NCI-H345 treated with DMSO at 0.1 percent for 48 hours (cell line): ENCODE data around the gene TEX28.
"Not testable (repeated sequence)": the region's sequence is repeated elsewhere in the genome, so short reads cannot be mapped to it uniquely, and the experiment has no call there.

Source experiments
- DNase-seq: peaks from one replicate; lab custom pipeline; 2025; ENCODE audit not compliant: unreplicated experiment; lab: John Stamatoyannopoulos, UW

Gene TEX28, protein sequence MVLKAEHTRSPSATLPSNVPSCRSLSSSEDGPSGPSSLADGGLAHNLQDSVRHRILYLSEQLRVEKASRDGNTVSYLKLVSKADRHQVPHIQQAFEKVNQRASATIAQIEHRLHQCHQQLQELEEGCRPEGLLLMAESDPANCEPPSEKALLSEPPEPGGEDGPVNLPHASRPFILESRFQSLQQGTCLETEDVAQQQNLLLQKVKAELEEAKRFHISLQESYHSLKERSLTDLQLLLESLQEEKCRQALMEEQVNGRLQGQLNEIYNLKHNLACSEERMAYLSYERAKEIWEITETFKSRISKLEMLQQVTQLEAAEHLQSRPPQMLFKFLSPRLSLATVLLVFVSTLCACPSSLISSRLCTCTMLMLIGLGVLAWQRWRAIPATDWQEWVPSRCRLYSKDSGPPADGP

DNA sequence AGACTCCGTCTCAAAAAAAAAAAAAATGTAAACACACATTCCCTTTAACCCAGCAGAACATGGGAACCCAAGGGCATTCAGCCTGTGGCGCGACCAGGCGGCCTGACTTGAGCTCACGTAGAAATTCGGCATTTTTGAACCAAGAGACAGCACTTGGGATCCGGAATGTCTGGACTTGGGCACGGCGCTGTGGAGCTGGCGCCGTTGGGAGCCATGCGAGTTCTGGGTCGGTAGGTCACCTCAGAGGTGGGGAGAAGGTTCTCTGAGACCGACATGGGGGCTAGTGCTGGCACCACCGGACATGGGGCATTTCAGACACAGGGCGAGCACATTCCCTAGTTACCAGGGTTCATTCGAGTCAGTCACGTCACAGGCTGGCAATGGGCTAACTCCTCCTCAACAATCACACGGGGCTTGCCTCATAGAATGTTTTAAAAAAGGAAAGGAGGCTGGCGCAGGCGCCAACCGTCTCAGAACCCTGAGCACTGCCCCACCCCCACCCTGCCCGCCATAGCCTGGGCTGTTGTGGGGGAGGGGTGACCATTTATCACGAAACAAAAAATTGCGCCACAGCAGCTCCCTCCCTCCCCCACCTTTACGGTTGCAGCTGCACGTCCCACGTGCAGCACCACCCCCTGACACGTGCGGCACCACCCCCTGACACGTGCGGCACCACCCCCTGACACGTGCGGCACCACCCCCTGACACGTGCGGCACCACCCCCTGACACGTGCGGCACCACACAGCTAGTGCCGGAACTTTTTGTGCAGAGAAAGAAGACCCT, at the start of gene TEX28:
TSS of gene TEX28 (minus strand) at position 334 of the 784 bp plus-strand sequence. CDS start 3,007 bp downstream, outside the sequence.
- no peak for DNase-seq

DNA sequence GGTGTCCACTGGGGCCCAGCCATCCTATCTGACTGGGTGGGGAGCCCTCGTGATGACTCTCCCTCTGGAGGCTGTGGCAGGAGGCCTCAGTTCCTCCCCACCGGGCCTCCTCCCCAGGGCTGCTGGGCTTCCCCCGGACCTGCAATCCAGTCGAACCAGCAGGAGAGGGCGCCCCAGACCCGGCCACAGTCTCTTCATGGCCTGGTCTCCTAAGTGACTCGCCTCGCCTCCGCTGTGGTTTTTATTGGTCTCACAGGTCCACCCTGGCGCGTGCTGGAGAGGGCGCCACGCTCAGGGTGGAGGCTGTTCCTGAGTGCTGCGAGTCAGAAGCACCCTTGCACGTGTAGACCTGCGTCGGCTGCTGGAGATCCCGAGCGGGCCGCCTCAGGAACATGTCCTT, 48.7 kb upstream of the TEX28 start:
- DNase-seq, result not testable (repeated sequence)

DNA sequence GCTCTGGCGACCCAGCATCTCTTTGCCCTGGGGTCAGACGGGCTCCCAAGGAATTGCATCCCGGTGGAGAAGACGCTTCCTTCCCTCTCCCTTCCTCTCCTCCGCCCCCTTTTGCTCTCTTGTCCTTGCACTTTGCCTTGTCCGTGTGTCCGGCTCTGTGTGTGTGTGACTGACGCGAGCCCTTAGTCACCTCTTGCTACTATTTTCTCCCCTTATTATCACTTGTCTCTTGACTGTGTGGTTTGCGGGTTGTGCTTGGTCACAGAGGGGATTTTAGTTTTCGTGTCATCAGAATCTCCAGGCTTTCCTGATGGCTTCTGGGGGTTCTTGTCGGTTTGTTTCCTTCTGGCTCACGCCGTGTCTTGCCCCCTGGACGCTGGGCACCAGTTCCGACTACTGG, 48.1 kb upstream of the TEX28 start:
- not testable (repeated sequence) for DNase-seq

DNA sequence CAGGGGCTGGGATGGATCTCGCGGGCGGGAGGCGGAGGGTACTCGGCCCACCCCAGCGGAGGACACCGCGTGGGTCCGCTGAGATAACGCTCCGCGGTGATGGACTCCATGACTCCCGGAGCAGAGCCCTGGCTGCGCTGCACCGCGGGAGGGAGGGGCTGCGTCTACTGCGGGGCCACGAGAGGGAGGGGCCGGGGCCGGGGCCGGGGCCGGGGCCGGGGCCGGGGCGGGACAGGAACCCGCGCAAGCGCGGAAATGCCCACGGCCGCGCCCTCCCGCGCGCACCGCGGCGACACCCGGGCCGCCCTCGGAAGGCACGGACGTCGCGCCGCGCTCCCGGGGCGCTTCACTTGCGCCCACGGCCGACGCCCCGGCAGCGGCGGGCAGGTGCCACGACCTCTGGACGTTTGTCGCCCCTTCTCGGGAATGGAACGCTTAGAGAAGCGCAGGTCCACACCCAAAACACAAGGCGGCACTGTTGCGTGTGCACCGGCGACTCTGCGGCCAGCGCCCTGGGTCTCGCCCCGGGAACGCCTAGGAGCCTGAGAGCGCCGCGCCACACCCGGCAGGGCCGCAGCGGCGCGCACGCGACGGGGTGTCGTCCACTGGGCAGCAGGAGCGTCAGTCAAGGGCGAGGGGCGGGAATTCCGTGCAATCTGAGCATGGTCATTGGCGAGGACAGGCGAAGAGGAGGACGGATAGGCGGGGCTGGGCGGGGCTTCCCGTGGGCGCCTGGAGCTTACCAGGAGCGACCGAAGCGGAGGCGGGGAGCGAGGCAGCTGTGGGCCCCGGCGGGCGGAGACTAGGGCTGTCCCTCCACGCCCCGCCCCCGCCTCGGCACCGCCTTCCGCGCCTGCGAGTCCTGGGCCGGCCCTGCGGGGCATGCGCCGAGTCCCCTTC, 46.7 kb upstream of the TEX28 start:
- not testable (repeated sequence) for DNase-seq

DNA sequence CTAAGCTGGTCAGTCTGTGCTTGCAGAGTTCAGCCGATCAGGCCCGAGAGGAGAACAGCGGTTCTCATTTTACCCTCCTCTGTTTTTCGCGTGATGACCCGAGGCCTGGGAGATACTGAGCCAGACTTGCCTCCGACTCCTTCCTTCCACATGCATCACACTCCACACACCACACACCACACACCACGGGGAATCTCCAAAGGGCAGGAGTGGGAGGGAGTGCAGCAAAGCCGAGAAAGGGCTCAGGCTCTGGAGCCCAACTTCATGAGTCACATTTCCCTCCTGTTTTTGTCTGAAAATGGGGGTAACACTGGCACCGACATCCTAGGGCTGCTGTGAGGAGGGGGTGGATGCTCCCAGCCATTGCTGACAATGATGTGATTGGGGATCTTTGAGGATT, 39.6 kb upstream of the TEX28 start:
- DNase-seq, result no peak

DNA sequence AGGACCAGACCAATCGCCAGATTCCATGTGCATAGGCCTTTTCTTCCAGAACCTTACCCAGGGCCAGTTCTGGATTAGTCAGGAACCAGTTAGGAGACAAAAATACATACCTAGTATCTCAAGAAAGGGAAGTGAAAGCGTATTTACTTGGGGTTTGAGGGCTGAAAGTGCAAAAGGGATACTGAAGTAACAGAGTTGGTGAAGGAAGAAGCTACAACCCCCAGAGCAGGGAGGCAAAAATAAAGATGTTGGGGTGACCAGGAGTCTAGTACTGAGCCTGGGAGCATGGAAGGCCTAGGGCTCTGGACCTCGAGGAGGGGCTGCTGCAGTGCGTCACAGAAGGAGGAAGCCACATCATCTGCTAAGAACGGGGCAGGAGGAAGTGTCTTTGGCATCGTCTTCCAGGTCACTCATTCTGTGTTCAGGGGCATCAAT, 38.9 kb upstream of the TEX28 start:
- no peak for DNase-seq

DNA sequence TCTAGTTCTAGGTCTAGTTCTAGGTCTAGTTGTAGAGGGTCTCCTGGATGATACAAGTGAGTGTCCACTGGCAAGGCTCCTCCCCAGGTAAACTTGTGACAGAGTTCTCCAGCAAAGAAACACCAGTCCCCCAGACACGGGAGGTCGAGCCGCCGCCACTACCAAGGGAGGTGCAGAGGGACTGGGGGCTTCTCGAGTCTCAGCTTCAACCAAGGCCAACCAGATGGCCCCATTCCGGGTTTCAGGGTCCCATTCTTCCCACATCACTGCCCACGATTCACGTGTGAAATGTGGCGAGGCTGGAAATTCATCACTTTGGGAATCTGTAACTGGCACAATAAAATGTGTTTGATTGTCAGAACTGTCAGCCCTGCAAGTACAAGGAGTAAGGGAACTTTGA, 38.2 kb upstream of the TEX28 start:
- no peak for DNase-seq

DNA sequence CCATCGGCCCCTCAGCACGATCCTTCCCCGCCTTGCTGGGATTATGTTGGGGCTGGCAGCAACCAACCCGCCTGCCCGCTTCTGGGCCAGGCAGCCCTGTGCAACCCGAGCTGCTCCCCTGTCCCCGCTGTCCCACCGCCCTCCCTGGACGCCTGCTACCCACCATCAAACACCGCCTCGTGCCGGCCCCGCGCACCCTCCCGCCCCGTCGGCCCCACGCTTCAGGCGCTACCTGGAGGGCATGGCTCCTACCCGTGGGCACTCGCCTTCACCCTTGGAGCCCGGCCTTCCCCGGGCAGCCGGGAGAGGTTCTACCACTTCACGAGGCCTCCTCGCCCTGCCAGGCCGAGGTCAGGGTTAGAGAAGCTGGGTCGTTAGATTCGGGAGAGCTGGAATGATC, 37.6 kb upstream of the TEX28 start:
- no peak for DNase-seq

DNA sequence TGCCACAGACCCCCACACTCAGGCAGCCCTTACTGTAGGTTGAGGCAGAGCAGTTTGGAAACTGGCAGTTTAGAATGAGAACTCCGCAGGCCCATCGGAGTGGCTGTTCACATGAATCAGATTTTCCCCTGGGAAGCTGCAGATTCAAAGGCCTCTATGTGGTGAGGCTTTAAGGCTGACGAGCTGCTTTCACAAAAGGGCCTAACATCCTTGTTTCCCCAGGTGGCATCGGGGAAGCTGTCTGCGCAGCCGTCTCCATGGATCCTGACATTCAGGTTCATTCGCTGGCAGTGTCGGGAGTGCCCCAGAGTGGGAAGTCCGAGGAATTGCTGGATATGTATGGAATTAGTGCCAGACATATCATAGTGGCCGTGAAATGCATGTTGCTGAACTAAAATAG, 34.4 kb upstream of the TEX28 start:
- DNase-seq, result peak; percentile 33

DNA sequence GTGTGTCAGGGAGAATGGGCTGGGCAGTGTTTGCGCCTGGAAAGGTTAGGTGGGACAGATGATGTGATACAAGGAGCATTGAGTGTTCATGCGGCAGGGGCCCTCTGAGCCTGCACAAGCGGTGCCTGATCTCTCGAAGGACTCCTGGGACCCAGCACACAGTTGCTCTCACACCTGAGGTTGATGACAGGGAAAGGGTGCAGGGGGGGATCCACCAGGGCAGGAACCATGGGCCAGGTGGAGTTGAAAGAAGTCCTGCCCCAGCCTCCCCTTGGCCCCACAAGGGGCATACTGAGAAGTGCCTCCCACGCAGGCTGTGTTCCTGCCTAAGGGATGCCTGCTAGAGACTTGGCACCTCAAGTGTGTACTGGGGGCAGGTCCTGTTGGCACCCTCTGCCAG, 33.7 kb upstream of the TEX28 start:
- DNase-seq, result no peak

DNA sequence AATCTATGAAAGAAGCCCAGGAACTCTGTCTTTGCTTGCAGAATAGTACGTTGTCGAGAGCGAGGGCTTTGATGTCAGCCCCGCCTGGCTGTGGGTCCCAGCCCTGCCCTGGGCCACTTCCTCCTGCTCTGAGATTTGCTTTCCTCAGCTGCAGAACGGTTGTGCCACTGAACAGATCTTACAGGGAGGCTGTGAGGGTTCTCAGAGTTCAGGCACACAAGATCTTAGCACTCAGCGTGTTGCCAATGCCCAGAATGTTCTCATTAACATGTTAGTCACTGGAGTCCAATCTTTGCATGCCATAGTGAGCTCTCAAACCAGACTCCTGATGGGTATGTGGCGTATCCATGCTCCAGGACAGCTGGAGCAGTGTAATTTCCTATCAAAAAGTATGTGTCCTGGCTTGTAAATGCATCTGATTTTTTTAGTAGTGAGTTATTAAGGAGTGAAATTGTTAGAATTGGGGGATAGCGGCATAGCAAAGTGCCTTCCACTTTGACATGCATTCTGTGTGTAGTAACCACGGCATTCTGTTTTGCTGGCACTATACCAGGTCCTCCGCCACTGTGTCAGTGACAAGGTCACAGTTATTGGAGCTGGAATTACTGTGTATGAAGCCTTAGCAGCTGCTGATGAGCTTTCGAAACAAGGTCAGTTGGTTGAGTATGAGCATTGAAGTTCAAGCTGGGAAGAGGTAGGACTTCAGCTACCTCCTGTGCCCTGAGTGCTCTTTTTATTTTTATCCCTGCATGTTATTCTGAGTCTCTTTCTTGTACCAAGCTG, 32.3 kb upstream of the TEX28 start:
- no peak for DNase-seq

DNA sequence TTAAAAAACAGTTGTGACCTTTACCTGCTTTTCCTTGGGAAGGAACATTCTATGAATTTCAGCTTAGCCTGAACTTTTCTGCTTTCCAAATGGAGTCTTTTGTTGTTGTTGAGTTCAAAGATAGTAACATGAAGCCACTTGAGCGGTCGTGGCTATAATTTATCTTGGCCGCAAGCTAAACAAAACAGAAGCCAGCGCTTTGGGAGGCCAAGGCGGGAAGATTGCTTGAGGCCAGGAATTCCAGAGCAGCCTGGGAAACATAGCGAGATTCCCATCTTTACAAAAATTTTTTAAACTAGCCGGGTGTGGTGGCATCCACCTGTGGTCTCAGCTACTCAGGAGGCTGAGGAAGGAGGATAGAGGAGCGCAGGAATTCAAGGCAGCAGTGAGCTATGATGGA, 30.6 kb upstream of the TEX28 start:
- DNase-seq, result no peak

DNA sequence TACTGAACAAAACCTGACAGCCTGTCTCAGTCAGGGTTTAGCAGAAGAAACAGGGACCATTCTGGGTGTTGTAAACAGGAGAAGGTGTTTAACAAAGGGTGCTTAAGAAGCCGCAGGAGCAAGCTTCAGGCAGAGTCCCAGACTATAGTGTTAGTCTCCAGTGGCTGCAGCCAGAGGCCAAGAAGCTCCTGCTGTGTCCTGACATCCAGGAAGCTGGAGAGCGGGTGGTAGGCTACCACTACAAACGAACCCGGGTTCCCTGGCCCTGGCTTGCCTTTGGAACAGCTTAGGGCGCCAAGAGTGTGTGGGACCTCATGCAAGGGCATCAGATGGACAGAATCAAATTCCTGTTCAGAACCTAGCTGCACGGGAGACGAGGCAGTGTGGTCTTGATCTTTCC, 28.6 kb upstream of the TEX28 start:
- no peak for DNase-seq

DNA sequence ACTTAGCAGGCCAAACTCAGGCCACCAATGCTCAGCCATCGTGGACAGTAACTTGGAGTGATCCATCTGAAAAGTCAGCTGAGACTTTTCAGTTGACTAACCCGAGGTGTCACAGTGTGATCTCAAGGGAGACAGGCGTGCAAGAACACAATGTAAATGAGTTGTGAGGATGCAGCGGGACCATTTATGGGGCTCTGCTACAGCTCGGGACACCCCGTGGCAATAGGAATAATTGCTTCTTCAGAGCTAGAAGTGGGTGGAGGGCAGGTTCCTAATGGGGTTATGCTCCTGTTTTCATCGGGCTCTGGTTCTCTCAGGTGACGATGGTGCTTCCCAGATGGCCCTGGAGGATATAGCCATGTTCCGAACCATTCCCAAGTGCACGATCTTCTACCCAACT, 28.0 kb upstream of the TEX28 start:
- no peak for DNase-seq

DNA sequence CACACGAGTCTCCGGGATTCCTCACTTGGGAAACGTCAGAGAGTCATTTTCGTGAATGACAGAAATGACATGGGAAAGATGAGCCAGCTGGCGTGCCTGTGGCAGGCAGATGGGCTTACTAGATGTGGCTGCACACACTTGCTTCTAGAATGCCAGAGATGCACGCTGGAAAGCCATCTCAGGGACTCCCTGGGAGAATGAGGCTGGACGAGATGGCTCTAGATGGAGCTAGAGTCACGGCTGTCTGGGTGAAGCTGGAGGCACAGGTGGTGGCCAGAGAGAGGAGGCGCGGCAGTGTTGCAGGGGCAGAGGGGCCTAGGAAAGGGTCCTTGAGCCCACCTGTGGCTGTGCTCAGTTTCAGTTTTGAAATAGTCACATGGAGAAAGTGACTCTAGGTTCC, 26.7 kb upstream of the TEX28 start:
- no peak for DNase-seq

DNA sequence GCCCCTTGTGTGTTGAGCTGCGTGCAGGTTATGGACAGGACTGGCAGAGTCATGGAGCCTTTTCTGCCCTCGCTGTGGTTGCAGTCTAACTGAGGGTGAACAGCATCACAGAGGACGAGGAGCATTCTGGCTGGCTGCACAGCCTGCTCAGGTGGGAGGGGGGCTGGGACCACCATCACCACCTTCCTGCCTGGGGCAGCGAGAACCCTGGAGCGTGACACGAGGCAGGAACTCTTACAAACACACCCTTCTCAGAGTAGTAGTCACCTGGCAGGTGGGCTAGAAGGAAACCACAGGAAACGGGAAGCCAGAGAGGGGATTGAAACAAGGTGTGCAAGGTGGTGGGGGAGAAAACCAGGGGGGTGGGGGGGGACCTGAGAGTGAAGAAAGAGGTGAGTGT, 26.2 kb upstream of the TEX28 start:
- DNase-seq, result no peak

DNA sequence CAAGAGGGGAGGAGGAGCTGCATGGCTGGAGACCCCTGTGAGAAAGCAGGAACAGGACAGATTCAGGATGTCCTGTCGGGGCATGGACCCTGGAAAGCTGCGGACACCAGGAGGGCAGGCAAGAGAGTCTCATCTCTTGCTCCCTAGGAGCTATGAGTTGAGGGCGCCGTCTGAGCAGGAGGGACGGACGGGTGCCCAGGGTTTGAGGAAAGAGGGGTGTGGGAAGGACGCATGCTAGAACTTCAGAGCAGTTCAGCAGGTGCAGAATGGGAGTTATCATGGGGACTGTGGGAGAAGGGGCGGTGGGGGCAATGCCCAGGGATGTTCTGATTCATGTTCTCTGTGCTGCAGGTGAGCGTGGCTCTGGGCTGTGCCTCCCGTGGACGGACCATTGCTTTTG, 25.5 kb upstream of the TEX28 start:
- no peak for DNase-seq

DNA sequence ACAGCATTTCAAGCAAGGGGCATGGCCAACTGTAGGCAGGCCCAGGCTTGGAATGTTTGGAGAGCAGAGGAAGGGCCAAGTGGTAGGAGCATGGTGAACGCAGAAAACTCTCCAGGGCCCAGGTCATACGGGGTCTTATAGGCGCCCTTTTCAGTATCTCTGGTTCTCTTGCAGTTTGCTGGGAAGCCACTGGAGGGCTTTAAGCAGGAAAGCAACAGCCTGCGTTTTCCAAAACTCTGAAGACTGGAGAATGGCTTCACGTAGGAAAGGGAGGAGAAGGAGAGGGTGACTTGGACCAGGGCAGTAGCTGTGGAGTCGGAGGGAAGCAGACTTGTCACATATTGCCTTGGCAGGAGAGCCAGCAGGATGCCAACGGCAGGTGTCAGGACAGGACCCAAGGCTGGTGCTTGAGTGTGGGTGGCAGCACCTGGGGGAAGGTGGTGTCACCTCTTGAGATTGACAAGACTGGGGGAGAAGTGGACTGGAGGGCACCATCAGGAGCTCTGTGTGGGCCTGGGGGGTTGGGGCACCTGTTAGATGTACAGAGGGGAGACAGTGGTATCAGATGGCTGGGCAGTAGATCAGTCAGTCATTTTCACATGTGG, 22.6 kb upstream of the TEX28 start:
- DNase-seq, result no peak

DNA sequence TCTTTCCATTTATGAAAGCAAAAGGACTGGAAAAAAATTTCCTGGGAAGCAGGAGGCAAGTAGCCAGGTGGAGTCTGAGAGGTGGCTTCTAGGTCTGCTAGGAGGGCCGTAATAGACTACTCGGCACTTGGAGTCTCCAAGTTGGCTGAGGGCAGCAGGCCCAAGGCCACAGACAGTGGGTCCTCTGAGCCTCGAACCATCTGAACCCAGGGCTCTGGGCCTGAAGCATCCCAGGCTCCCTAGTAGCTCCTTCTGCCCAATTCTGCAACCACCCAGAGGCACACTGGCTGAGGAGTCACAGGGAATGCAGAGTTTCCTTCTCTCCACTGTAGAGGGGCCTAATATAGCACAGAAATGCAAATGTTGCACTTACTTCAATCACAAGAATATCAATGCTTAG, 20.5 kb upstream of the TEX28 start:
- no peak for DNase-seq

DNA sequence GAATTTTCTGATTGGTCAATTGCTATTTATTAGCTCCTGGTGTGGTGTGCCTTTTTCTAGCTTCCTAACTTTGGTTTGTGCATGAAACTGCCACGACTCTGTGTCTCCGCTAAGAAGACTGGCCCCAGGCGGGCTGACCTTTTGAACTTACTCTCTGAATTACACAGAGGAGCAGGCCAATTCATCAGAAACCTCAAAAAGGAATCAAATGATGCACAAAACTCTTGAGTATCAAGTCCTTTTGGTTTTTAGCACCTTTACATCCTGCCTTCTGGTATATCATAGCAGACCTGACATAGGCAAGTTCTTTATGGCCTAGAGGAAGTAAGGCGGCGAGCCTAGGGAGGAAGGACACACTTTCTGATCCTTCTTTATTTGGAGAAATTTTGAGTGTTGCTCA, 18.2 kb upstream of the TEX28 start:
- no peak for DNase-seq
